ENCODE results near the gene ISG20.

Gene ISG20

GRCh38 chr15:88695101-88695500 lies 56.3 kb downstream of the ISG20 start:
- no peak for TF ChIP-seq CTCF (IDR thresholded peaks at IDR 0.05)

- no peak for TF ChIP-seq CTCF (IDR thresholded peaks at IDR 0.05)
Observed at GRCh38 chr15:88695691-88696251, 57.0 kb downstream of the ISG20 start.

GRCh38 chr15:88696254-88696653 lies 57.4 kb downstream of the ISG20 start:
- no peak for TF ChIP-seq CTCF (IDR thresholded peaks at IDR 0.05)

- TF ChIP-seq CTCF (IDR thresholded peaks at IDR 0.05), result no peak
Observed at GRCh38 chr15:88697276-88697675, 58.5 kb downstream of the ISG20 start.

- TF ChIP-seq CTCF (IDR thresholded peaks at IDR 0.05), result no peak
Observed at GRCh38 chr15:88699861-88700260, 61.0 kb downstream of the ISG20 start.

- no peak for TF ChIP-seq CTCF (IDR thresholded peaks at IDR 0.05)
Observed at GRCh38 chr15:88700716-88701115, 61.9 kb downstream of the ISG20 start.

GRCh38 chr15:88701561-88702095 lies 62.8 kb downstream of the ISG20 start:
- peak; percentile 36; the same call in 1 of the 2 replicates for TF ChIP-seq CTCF (IDR thresholded peaks at IDR 0.05)

- no peak for TF ChIP-seq CTCF (IDR thresholded peaks at IDR 0.05)
Observed at GRCh38 chr15:88702983-88703382, 64.2 kb downstream of the ISG20 start.
